Activated T-cell treated with anti-CD3 and anti-CD28 coated beads for 24 hours (primary cell): Measurements from ENCODE around the gene ARHGAP45.

Experiments
- DNase-seq: peaks from one replicate; pipeline ENCODE4 v3.0.0-alpha.2; 2020; ENCODE audit warnings: low read depth

The ARHGAP45 gene

GRCh38 chr19:1054102-1055027, 12.6 kb upstream of the ARHGAP45 start:
- DNase-seq, result no peak

DNA sequence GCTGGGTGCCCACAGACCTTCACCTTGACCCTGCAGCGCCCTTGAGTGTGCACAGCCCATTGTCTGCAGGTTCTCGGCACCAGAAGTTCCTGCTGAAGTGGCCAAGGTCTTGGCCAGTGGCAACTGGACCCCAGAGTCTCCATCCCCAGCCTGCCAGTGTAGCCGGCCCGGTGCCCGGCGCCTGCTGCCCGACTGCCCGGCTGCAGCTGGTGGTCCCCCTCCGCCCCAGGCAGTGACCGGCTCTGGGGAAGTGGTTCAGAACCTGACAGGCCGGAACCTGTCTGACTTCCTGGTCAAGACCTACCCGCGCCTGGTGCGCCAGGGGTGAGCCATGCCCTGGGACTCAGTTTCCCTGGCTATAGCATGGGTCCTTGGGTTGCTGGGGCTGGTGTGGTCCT, 11.9 kb upstream of the ARHGAP45 start:
- no peak for DNase-seq

DNA sequence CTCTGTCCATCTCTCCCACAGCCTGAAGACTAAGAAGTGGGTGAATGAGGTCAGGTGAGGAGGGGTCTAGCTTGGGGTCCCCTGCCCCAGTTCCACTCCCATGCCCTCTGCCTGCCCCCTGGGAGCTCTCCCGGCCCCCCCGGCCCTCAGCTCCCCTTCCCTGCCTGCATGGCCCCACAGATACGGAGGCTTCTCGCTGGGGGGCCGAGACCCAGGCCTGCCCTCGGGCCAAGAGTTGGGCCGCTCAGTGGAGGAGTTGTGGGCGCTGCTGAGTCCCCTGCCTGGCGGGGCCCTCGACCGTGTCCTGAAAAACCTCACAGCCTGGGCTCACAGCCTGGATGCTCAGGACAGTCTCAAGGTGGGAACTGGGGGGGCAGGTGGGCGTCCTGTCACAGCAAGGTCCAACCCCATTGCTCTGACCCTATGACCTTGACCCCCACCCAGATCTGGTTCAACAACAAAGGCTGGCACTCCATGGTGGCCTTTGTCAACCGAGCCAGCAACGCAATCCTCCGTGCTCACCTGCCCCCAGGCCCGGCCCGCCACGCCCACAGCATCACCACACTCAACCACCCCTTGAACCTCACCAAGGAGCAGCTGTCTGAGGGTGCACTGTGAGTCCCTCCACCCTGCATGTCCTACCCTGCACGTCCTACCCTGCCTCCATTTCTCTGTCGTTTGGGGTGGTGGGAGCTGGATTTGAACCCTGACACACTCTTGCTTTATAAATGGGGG, 10.9 kb upstream of the ARHGAP45 start:
- no peak for DNase-seq

- no peak for DNase-seq
Measured at GRCh38 chr19:1057176-1057855, 9.7 kb upstream of the ARHGAP45 start.

- DNase-seq, result no peak
Measured at GRCh38 chr19:1058112-1058511, 8.9 kb upstream of the ARHGAP45 start.

DNA sequence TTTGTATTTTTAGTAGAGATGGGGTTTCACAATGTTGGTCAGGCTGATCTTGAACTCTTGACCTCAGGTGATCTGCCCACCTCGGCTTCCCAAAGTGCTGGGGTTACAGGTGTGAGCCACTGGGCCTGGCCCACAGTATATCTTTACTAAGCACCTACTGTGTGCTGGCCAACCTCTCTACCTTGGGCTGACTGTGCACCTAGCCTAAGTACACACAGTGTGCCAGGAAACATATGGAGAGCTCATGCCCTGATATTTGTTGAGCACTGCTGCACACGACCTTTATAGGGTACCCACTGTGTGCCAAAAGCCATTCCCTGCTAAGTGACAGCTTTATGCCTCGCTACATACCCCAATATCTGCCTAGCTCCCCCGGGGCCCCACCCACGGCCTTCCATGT, 6.3 kb upstream of the ARHGAP45 start:
- no peak for DNase-seq

- DNase-seq, result no peak
Measured at GRCh38 chr19:1061987-1062386, 5.0 kb upstream of the ARHGAP45 start.

DNA sequence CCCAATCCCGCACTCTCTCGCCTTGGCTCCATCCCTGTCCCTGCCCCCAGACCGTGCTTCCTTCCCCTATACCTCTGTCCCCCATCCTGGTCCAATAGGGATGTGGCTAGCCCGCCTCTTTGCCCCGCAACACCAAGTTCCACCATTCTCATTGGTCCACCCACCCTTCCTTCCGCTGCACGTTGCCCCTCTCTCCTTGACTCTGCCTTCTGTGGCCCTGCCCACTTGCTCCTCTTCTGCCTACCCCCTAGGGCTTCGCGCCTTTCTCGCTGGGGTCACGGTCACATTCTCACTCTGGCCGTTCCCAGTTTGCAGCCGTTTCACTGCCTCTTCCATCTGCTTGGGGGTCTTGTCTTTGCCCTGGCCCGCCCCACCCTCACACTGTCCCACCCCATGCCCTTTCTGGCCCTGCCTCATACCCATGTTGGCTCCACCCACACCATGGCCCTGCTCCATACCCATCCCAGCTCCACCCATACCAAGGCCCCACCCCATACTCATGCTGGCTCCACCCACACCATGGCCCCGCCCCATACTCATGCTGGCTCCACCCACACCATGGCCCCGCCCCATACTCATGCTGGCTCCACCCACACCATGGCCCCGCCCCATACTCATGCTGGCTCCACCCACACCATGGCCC, 4.5 kb upstream of the ARHGAP45 start:
- DNase-seq, result no peak

DNA sequence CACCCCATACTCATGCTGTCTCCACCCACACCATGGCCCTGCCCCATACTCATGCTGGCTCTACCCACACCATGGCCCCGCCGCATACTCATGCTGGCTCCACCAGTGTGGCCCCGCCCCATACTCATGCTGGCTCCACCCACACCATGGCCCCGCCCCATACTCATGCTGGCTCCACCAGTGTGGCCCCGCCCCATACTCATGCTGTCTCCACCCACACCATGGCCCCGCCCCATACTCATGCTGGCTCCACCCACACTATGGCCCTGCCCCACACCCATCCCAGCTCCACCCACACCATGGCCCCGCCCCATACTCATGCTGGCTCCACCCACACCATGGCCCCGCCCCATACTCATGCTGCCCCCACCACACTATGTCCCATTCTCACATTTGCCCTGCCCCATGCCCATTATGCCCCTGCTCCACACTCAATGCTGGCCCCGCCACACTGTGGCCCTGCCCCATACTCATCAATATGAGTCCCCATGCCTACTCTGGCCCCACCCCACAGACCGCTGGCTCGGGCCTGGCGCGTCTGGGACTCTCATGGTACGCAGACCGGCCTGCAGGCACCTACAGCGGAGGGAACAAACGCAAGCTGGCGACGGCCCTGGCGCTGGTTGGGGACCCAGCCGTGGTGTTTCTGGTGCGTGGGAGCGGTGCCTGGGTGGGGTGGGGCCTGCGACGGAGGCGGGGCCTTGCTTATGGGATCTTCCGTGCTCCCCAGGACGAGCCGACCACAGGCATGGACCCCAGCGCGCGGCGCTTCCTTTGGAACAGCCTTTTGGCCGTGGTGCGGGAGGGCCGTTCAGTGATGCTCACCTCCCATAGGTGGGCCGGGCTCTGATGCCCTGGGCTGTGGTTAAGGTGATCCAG, 3.7 kb upstream of the ARHGAP45 start:
- DNase-seq, result no peak

GRCh38 chr19:1063909-1064660, 2.9 kb upstream of the ARHGAP45 start:
- no peak for DNase-seq

DNA sequence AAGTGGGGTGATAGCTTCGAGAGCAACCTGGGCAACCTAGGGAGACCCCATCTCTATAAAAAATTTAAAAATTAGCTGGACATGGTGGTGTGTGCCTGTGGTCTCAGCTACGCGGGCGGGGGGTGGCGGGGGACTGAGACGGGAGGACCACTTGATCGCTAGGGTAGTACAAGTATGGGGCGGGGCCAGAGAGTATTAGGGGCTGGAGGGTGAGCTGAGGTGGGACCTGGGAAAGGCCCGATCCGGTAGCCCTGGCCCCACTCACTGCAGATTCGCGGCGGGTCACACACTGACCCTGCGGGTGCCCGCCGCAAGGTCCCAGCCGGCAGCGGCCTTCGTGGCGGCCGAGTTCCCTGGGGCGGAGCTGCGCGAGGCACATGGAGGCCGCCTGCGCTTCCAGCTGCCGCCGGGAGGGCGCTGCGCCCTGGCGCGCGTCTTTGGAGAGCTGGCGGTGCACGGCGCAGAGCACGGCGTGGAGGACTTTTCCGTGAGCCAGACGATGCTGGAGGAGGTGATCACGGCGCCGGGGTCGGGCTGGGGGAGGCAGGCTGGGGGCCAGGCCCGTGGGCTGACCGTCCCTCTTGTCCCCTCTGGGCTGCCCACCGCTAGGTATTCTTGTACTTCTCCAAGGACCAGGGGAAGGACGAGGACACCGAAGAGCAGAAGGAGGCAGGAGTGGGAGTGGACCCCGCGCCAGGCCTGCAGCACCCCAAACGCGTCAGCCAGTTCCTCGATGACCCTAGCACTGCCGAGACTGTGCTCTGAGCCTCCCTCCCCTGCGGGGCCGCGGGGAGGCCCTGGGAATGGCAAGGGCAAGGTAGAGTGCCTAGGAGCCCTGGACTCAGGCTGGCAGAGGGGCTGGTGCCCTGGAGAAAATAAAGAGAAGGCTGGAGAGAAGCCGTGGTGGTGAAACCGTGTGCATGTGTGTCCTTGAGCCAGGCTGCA, 2.0 kb upstream of the ARHGAP45 start:
- DNase-seq, result peak; percentile 70

- no peak for DNase-seq
Measured at GRCh38 chr19:1065606-1066109, 1.3 kb upstream of the ARHGAP45 start.

- DNase-seq, result no peak
Measured at GRCh38 chr19:1066251-1066747, 668 bp upstream of the ARHGAP45 start.

GRCh38 chr19:1067341-1067957, 482 bp downstream of the ARHGAP45 start:
- no peak for DNase-seq

- no peak for DNase-seq
Measured at GRCh38 chr19:1068009-1069001, 1.3 kb downstream of the ARHGAP45 start.

DNA sequence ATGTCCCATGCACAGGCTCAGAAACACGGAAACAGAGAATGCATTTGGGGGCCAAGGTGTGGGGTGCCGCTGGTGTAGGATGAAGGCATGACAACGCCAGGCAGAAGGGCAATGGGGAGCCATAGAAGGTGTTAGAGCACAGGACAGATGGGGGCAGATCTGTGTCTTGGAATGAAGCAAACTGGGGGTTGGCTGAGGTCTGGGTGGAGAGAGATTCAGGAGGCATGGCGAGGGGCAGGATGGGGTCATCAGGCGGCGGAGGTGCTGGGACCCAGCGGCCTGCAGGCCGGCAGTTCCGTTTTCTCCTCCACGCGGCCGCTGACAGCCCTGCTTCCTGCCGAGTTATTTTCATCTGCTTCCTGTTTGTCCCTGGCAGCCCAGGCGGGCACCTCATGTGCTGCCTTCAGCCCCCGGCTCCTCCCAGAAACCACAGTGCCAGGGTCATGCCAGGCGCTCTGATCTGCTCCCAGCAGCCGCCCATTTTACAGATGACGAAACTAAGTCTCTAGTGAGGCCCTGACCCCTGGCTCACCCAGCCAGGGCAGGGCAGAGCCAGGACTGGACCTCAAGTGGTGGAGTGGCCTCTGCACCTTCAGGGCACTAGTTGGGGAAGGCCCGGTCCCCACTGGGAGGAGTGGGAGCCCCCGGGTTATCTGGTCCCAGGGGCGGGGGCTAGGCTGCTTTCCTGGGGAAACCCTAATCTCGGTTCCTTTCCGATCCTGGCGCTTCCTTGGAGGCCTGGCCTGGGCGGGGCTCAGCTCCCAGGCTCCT, 2.2 kb downstream of the ARHGAP45 start:
- no peak for DNase-seq
